ENCODE measurements around the gene JOSD2.
A peak's percentile ranks its signal among the peaks of the same experiment; 100 is the strongest.
"Not testable (repeated sequence)": the region's sequence is repeated elsewhere in the genome, so short reads cannot be mapped to it uniquely, and the experiment has no call there.

Gene JOSD2

DNA sequence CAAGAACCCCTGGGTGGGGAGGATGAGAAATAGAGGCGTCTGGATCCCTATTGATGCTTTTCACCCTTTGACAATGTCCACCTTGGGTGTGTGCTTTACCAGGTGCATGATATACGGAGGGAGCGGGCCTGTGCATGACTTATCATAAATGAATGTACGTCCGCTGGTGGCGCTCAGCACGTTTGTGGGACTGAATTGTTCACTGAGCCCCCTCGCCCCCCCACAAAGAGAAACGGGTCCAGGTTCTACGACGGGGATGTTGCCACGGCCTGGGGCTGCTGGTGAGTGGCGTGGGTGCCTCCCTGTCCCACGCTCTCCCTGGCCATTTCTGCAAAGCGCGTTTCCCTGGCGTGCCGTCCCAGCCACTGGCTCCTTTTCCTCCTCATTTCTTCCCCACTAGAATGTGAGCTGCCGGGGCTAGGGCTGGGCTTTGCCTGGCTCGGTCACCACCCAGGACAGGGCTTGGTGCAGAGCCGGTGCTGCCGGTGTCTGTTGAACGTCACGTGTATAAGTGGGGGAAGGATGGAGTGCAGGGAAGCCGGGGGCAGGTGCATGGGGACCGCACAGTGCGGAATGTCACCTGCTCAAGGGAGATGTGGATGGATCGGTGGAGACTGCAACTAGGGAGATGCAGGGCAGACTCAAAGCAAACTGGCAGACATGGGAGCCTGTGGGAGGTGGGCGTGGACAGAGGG is 35.7 kb upstream of the JOSD2 start:
- DNase-seq, result no peak

DNA sequence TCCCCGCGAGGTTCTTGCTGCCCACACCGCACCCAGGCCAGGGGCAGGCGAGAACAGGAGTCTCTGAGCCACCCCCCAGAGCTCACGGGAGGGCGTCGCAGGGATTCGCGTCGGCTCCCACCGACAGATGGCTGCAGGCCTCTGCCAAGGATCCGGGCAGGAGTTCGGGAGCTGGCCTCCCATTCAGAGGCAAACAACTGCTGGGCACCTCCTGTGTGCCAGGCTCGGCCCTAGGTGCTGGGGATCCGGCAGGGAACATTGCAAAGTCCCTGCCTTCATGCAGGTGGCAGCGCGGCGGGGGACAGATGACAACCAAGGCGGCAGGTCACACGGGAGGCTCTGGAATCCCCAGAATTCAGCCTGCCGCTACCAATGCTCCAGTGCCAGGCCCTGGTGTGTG is 32.0 kb upstream of the JOSD2 start:
- DNase-seq, result no peak

GRCh38 chr19:50537769-50538230 is 26.8 kb upstream of the JOSD2 start:
- peak; percentile 32 for DNase-seq

DNA sequence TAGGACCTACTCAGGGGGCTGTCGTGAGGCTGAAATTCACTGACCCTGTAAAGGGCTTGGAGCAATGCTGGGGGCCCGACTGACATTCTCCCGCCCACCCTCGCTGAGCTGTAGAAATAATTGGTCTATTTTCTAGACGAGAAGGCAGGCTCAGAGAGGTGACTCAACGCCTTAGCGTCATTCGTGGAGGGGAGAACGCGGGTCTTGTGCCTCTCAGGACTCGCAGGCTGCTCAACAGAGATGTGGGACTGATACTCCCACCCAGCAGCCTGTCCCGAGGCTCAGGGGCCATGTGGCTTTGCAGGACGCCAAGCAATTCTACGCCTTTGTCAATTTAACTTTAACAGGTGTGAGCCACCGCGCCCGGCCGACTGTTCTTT is 26.3 kb upstream of the JOSD2 start:
- no peak for DNase-seq

GRCh38 chr19:50536662-50537305 is 25.8 kb upstream of the JOSD2 start:
- no peak for DNase-seq

GRCh38 chr19:50535672-50536187 is 24.7 kb upstream of the JOSD2 start:
- no peak for DNase-seq

- no peak for DNase-seq
These were observed 23.5 kb upstream of the JOSD2 start for GRCh38 chr19:50534478-50534877.

GRCh38 chr19:50532952-50533351 is 22.0 kb upstream of the JOSD2 start:
- DNase-seq, result no peak

DNA sequence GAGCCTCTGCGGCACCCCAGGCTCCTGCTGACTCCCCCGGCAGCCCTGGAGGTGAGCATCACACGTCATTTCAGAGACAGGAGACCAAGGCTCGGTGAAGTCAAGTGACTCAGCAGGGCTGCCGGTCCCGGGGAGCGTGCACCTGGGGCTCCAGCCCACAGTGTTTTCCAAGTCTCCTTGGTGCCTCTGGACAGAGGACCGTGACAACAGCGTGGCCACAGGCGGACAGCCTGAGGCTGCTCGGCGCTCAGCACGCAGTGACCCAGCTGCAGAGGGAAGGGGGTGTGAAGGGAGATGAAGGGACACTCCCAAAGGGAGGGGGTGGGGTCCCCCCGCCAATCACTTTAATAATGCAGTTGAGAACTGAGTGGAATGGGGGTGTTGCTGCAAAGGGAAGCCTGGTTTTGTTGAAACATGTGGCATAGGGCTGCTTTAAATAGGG is 20.2 kb upstream of the JOSD2 start:
- no peak for DNase-seq

DNA sequence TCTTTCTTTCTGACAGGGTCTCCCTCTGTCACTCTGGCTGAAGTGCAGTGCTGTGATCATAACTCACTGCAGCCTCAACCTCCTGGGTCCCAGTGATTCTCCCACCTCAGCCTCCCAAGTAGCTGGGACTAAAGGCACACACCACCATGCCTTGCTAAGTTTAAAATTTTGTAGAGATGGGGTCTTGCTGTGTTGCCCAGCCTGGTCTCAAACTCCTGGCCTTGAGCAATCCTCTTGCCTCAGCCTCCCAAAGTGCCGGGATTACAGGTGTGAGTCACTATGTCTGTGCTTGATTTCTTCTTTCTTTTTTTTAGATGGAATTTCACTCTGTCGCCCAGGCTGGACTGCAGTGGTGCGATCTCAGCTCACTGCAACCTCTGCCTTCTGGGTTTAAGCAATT is 17.1 kb upstream of the JOSD2 start:
- DNase-seq, result not testable (repeated sequence)

DNA sequence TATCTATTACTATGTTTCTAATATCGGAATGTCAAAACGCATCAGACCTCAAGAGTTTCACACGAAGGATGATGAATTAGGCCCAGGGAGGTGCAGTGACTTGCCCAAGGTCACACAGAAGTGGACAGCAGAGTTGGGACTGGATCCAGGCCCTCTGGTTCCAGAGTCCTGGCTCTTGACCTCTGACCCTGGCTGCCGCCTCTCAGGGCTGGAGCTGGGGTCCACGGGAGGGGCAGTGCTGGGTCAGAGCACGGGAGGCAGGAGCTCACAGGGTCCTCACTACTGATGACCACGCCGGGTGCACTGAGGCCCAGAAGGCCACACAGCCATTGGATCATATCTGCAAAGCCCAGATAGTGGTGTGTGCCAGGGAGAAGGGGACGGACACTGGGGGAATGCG is 11.9 kb upstream of the JOSD2 start:
- DNase-seq, result no peak

DNA sequence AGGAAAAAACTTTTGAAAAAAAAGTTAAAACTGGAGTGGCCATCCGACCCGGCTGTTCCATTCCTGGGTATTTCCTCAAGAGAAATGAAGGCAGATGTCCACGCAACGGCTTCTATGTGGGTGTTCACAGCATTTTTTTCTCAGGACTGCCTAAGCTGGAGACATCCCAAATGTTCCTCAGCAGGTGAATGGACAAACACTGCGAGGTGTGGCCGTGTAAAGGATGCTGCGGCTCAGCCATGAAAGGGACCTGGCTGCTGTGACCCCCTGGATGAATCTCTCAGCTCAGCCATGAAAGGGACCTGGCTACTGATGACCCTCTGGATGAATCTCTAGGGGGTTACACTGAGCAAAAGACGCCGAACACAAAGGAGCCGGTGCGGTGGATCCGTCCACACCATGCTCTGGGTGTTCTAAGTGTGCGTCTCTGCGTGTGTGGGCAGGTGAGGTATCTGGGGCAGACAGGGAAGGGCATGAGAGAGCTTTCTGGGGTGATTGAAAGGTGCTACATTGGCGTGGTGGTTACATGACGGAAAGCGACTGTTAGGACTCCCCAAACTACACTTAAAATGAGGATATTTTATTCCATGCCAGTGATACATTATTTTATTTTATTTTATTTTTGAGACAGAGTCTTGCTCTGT is 10.0 kb upstream of the JOSD2 start:
- no peak for DNase-seq

DNA sequence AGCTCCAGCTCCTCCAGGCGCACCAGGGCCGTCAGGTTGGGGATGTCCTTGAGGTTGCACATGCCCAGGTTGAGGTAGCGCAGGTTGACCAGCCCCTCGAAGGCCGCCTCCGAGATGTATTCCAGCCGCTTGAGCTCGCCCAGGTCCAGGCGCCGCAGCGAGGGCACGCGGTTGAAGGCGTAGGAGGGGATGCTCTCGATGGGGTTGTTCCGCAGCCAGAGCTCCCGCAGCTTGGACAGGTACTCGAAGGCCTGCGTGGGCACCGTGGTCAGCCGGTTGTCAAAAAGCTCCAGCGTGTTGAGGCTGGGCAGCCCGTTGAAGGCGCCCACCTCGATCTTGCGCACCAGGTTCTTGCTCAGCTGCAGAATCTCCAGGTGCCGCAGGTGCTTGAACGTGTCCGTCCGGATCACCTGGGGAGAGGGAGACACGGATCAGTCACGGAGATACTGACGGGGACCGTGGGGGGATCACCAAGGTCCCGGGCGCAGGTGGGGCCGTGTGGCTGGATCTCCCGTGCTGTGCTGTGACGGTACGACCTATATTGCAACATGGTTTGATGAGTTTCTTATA is 8.1 kb upstream of the JOSD2 start:
- no peak for DNase-seq

DNA sequence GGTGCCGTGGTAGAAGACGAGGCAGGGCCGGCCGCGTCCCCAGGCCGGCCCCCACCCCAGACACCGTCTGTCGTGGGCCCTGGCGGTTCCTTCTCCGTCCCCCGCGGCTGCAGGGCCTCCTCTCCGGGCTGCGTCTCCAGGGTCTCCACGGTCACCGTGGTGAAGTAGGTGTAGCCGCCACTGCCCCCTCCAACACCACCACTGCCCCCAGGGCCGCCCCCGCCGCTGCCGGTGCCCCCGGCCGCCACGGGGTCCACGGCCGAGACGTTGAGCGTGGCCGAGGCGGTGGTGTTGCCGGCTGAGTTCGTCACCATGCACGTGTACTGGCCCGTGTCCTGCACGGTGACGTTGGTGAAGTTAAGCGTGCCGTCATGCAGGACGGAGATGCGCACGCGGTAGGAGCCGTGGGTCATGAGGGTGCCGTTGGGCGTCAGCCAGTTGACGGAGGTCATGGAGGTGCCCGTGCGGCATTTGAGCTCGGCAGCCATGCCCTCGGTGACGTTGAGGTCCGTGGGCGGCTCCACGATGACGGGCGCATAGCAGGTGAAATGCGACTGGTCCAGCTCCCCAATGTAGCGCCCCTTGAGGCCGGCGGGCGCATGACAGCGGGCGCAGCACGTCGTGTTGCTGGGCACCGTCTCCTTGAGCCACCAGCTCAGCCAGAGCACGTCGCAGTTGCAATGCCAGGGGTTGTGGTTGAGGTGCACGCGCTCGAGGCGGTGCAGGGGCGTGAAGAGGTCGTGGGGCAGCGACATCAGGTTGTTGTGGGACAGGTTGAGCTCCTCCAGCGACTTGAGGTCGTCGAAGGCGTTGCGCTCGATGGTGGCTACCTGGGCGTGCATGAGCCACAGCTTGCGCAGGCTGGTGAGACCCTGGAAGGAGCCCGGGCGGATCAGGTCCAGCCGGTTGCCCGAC is 7.4 kb upstream of the JOSD2 start:
- DNase-seq, result no peak

- DNase-seq, result no peak
These were observed 6.7 kb upstream of the JOSD2 start for GRCh38 chr19:50517704-50518075.

DNA sequence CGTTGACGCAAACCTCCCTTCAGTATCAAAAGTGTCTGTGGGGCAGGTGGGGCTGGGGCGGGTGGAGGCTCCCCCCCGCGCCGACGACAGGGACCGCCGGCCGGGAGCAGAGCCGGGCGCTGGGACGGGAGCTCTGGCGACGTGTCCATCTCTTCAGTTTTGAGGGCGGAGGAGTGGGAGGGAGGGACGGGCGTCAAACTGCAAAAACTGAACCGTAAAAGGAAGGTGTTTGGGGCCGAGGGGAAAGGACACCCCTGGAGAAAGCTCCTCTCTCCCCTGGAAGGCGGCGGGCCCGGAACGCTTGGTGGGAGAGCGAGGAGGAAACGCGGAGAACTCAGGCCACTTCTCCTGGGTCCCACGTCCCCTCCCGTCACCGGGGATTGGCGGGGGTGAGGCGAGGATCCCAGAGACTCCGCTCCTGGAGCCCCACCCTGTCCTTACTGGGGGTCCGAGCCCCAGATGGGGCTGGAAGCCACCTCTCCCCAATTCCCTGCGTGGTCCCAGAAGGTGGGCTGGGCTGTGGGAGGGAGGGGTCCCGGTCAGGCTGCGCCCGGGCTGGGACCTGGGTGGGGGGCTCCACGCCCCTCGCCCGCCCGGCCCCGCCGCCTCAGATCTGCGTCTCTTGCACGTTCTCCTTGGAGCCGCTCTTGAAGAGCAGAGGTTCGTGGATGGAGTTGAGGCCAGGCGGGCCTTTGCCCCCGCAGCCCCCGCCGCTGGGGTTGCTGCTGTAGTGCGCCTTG is 6.1 kb upstream of the JOSD2 start:
- no peak for DNase-seq

GRCh38 chr19:50516456-50516855 is 5.5 kb upstream of the JOSD2 start:
- DNase-seq, result no peak

DNA sequence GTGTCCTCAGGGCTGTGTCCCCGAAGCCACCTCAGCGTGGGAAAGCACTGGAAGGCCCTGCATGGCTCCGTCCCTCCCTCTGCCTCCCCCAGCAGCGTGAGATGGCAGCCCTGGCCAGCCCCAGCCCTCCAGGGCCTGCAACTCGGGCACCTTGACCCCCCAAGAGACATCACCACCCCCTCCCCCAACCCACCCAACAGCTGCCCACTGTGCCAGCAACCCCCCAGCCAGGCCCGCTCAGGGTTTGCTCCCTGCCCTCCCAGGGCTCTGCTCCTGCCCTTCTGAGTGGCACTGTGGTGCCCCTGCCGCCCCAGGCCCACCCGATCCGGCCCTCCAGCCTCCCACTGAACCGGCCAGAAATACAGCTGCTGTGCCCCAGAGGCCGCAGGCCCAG is 4.2 kb upstream of the JOSD2 start:
- DNase-seq, result no peak

DNA sequence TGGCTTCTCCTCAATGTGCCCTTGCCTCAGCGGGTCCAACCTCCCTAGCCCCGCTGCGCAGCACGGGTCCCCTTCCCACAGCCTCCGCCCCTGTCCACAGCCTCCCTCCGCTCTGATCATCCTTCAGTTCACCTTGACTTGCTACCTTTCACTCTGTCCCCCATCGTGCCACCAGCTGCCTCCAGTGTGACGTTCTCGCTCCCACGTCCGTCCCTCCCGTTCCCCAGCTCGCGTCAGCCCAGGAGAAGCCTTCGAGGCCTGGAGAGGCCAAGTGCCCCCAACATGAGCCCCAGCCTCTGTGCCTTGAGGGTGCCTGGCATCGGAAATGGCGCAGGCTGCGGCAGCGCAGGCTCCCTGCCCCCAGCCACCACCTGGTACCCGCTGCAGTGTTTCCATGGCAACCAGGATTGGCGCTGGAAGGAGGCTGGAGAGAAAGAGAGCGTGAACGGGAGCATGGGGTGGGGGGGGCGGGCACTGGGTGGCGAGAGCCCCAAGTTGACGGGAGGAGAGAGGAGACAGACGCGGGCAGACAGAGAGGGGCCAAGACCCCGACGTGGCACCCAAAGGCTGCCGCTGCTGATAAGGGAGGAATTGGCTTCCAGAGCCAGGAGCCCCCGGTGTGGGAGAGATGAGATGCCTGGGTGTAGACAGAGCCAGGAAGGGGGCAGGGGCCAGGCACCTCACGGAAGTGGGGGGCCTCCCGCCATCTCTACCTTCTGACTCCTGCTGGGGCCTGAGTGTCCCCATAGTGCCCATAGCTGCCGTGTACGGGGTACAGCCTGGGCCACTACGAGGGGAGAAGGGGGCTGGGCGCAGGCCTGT is 3.6 kb upstream of the JOSD2 start:
- DNase-seq, result no peak

DNA sequence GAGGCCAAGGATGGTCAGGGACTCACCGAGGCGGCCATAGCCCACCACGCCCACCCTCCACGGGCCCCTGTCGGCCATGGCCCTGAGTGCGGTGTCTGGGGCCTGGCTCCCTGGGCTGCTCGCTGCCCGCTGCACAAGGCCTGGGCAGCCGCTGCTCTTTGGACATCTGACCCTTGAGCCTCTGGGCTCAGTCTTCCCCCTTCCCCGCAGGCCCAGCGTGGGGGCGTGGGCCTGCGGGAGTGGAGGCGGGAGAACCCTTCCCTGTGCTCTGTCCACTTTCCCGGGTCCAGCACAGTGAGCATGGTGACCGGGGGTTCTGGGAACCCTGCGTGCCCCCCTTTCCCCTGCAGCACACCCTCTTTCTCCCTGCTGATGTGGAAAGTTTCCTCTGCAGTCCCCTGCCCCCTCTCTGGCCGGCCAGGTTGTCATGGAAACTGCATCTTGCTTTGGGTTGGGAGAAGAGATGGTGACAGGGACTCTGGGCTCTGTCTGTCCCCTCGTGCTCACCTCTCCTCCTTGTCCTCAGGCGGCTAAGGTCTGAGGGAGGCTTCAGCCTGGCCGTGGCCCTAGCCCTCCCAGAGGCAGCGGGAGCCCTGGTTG is 2.9 kb upstream of the JOSD2 start, which contains the start of gene ASPDH:
TSS of gene ASPDH (minus strand) at position 168 of the 600 bp plus-strand sequence. CDS start at position 78, 90 bp downstream.
- DNase-seq, result no peak
